ENCODE measurements around the gene C18orf32.

The C18orf32 gene

GRCh38 chr18:49487711-49488310, 777 bp upstream of the C18orf32 start:
- no peak overlapping the region for H3K4me3 ChIP-seq (ENCODE audit: severe bottlenecking)
- H3K4me1 ChIP-seq (ENCODE audit: insufficient read depth, poor library complexity, severe bottlenecking) = peaks cover 23% of the 10 kb centered on the region
- H3K27me3 ChIP-seq (ENCODE audit: insufficient read depth, poor library complexity, severe bottlenecking) = no peaks in the 10 kb centered on the region
- peak overlapping the region; percentile 88 for H3K27ac ChIP-seq (ENCODE audit: poor library complexity, severe bottlenecking)
- no peaks in the 10 kb centered on the region for H3K9me3 ChIP-seq (ENCODE audit: severe bottlenecking)
- TF ChIP-seq, protein P1, sequence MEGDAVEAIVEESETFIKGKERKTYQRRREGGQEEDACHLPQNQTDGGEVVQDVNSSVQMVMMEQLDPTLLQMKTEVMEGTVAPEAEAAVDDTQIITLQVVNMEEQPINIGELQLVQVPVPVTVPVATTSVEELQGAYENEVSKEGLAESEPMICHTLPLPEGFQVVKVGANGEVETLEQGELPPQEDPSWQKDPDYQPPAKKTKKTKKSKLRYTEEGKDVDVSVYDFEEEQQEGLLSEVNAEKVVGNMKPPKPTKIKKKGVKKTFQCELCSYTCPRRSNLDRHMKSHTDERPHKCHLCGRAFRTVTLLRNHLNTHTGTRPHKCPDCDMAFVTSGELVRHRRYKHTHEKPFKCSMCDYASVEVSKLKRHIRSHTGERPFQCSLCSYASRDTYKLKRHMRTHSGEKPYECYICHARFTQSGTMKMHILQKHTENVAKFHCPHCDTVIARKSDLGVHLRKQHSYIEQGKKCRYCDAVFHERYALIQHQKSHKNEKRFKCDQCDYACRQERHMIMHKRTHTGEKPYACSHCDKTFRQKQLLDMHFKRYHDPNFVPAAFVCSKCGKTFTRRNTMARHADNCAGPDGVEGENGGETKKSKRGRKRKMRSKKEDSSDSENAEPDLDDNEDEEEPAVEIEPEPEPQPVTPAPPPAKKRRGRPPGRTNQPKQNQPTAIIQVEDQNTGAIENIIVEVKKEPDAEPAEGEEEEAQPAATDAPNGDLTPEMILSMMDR (IDR thresholded peaks at IDR 0.05; ENCODE audit: poor library complexity, severe bottlenecking) = no peak
- ATAC-seq (ENCODE audit: low read depth) (no peak; the same call in 2 of the 3 replicates), DNase-seq (ENCODE audit: low spot score) (no peak)
- peaks cover 64% of the 10 kb centered on the region for H3K36me3 ChIP-seq (ENCODE audit: low read depth)

DNA sequence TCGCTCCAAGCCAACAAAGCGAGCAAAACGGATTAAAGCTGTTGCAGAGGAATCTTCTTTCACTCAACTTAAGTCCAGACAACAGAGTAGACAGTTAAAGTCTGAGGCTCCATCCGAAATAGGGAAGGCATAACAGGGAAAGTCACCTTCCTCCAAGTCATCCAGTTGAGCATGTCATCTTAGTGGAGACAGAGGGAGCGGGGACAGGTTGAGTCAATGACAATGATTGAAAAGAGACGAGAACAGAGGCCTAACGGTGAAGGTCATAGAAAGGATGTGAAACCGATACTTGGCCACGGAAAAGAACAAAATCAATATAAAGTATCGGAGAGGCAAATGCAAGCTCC, 455 bp downstream of the C18orf32 start:
- Histone ChIP-seq H3K4me3 (ENCODE audit: severe bottlenecking) (peak overlapping the region; percentile 59), H3K4me1 (ENCODE audit: insufficient read depth, poor library complexity, severe bottlenecking) (peaks cover 23% of the 10 kb centered on the region), H3K36me3 (ENCODE audit: low read depth) (peaks cover 68% of the 10 kb centered on the region), H3K27ac (ENCODE audit: poor library complexity, severe bottlenecking) (peak overlapping the region; percentile 88), H3K9me3 (ENCODE audit: severe bottlenecking) (no peaks in the 10 kb centered on the region), H3K27me3 (ENCODE audit: insufficient read depth, poor library complexity, severe bottlenecking) (no peaks in the 10 kb centered on the region)
- DNase-seq (ENCODE audit: low spot score) (no peak), ATAC-seq (ENCODE audit: low read depth) (no peak)
- TF ChIP-seq, protein P1 (IDR thresholded peaks at IDR 0.05; ENCODE audit: poor library complexity, severe bottlenecking) = no peak

GRCh38 chr18:49486134-49486533, 900 bp downstream of the C18orf32 start:
- Histone ChIP-seq H3K36me3 (ENCODE audit: low read depth) (peaks cover 67% of the 10 kb centered on the region), H3K4me3 (ENCODE audit: severe bottlenecking) (peak overlapping the region; percentile 59), H3K4me1 (ENCODE audit: insufficient read depth, poor library complexity, severe bottlenecking) (peaks cover 23% of the 10 kb centered on the region), H3K27me3 (ENCODE audit: insufficient read depth, poor library complexity, severe bottlenecking) (no peaks in the 10 kb centered on the region), H3K9me3 (ENCODE audit: severe bottlenecking) (no peaks in the 10 kb centered on the region), H3K27ac (ENCODE audit: poor library complexity, severe bottlenecking) (peak overlapping the region; percentile 88)
- TF ChIP-seq, protein P1 (IDR thresholded peaks at IDR 0.05; ENCODE audit: poor library complexity, severe bottlenecking) = no peak
- DNase-seq (ENCODE audit: low spot score) (no peak), ATAC-seq (ENCODE audit: low read depth) (no peak)

DNA sequence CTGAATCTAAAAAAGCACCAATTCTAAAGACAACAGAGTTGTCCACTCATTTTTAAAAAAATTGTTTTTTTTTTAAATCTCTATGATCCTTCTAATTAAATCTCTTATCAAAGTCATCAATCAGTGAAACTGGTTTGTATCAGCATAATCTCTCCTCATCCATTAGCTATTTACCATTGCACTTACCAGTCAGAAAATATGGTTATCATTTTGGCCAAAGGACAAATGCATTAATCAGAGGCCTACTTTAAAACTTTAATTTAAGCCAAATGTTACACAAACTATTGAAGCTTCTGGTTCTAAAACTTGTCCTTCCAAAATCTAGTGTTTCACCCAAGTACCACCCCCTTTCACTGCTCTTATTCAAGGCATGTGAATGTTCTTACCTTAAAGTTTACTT, 3.8 kb downstream of the C18orf32 start:
- TF ChIP-seq, protein P1 (IDR thresholded peaks at IDR 0.05; ENCODE audit: poor library complexity, severe bottlenecking) = no peak
- ATAC-seq (ENCODE audit: low read depth) (no peak), DNase-seq (ENCODE audit: low spot score) (no peak)
- peaks cover 1% of the 10 kb centered on the region for H3K4me1 ChIP-seq (ENCODE audit: insufficient read depth, poor library complexity, severe bottlenecking)
- no peaks in the 10 kb centered on the region for H3K9me3 ChIP-seq (ENCODE audit: severe bottlenecking)
- H3K27ac ChIP-seq (ENCODE audit: poor library complexity, severe bottlenecking) = no peak overlapping the region
- H3K36me3 ChIP-seq (ENCODE audit: low read depth) = peaks cover 56% of the 10 kb centered on the region
- no peak overlapping the region for H3K4me3 ChIP-seq (ENCODE audit: severe bottlenecking)
- no peaks in the 10 kb centered on the region for H3K27me3 ChIP-seq (ENCODE audit: insufficient read depth, poor library complexity, severe bottlenecking)

DNA sequence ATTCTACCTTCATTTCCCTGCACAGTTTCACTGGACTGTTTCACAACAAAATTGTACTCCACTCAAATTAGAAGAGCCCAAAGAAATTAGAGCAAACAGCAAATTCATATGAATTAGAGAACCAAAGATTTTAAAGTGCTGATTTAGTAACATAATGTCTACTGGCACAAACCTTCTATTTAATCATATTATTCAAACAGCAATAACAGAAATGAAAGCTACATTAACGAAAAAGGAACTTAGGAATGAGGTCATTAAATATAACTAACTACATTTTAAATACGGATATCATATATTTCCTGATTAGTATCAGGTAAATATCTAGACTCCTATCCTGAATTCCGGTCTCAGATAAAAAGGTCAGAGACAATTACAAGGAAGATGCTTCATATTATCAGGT, 5.1 kb downstream of the C18orf32 start:
- H3K36me3 ChIP-seq (ENCODE audit: low read depth) = peaks cover 48% of the 10 kb centered on the region
- H3K4me1 ChIP-seq (ENCODE audit: insufficient read depth, poor library complexity, severe bottlenecking) = peaks cover 6% of the 10 kb centered on the region
- ATAC-seq (ENCODE audit: low read depth) = no peak
- no peak overlapping the region for H3K27ac ChIP-seq (ENCODE audit: poor library complexity, severe bottlenecking)
- no peaks in the 10 kb centered on the region for H3K27me3 ChIP-seq (ENCODE audit: insufficient read depth, poor library complexity, severe bottlenecking)
- no peaks in the 10 kb centered on the region for H3K9me3 ChIP-seq (ENCODE audit: severe bottlenecking)
- TF ChIP-seq, protein P1 (IDR thresholded peaks at IDR 0.05; ENCODE audit: poor library complexity, severe bottlenecking) = no peak
- no peak for DNase-seq (ENCODE audit: low spot score)
- H3K4me3 ChIP-seq (ENCODE audit: severe bottlenecking) = no peak overlapping the region
